Liver (tissue), 9 donors: ENCODE data around the gene SLC25A21. TPM values are rescaled to one million over a fixed set of nuclear protein-coding genes. Genes with fewer than 3 reads are reported as not detected.

Experiments used
- DNase-seq: peaks from one replicate; pipeline ENCODE4 v3.0.0-alpha.2; 2017; ENCODE audit warnings: low spot score
- H3K27ac ChIP-seq, 2 donors: one replicate each; pipeline ENCODE4 v1.7.0; 2013; ENCODE audit warnings: inconsistent platforms in 2 of 2, low read length in 2 of 2, control low read depth in 1 of 2, low read depth in 1 of 2, mild to moderate bottlenecking in 1 of 2
- H3K27me3 ChIP-seq, 4 donors: one replicate each; pipeline versions ENCODE4 v1.6.1 to v1.7.0; 2013; ENCODE audit warnings: low read length in 3 of 4, inconsistent platforms in 1 of 4, mild to moderate bottlenecking in 1 of 4, moderate library complexity in 1 of 4; ENCODE audit not compliant: control insufficient read depth in 4 of 4, insufficient read depth in 4 of 4
- H3K36me3 ChIP-seq, 4 donors: one replicate each; pipeline versions ENCODE4 v1.6.1 to v1.7.0; 2013; ENCODE audit warnings: low read length in 3 of 4, mild to moderate bottlenecking in 3 of 4, low read depth in 1 of 4, moderate library complexity in 1 of 4; ENCODE audit not compliant: control insufficient read depth in 4 of 4, insufficient read depth in 3 of 4
- H3K4me1 ChIP-seq, 4 donors: one replicate each; pipeline versions ENCODE4 v1.6.1 to v1.7.0; 2013; ENCODE audit warnings: low read length in 3 of 4, mild to moderate bottlenecking in 3 of 4, moderate library complexity in 1 of 4; ENCODE audit not compliant: control insufficient read depth in 4 of 4, insufficient read depth in 4 of 4
- H3K4me3 ChIP-seq, 3 donors: one replicate each; pipeline versions ENCODE4 v1.6.1 to v1.7.0; 2013; ENCODE audit warnings: low read length in 3 of 3, control low read depth in 1 of 3, low read depth in 1 of 3, mild to moderate bottlenecking in 1 of 3
- H3K9ac ChIP-seq, 2 donors: one replicate each; pipeline ENCODE4 v1.7.0; 2013; ENCODE audit warnings: low read length in 2 of 2, mild to moderate bottlenecking in 2 of 2, moderate library complexity in 2 of 2, control low read depth in 1 of 2, low read depth in 1 of 2
- H3K9me3 ChIP-seq, 4 donors: one replicate each; pipeline versions ENCODE4 v1.6.1 to v1.7.0; 2013; ENCODE audit warnings: low read length in 3 of 4; ENCODE audit not compliant: control insufficient read depth in 4 of 4
- EGR1 ChIP-seq, 2 donors: IDR thresholded peaks; 2 replicates each; pipeline ENCODE4 v1.6.1; 2016 to 2018; ENCODE audit warnings: antibody characterized with exemption in 2 of 2, low read depth in 2 of 2
- GABPA ChIP-seq, 2 donors: IDR thresholded peaks in 1 of 2; conservative IDR thresholded peaks in 1 of 2; 2 replicates each; pipeline ENCODE4 v1.6.1; 2016; ENCODE audit warnings: antibody characterized with exemption in 2 of 2, mild to moderate bottlenecking in 1 of 2, moderate library complexity in 1 of 2
- HNF4A ChIP-seq, 2 donors: conservative IDR thresholded peaks; 2 replicates each; pipeline ENCODE4 v1.6.1; 2016; ENCODE audit warnings: antibody characterized with exemption in 2 of 2, mild to moderate bottlenecking in 2 of 2
- HNF4G ChIP-seq: IDR thresholded peaks from 2 replicates; pipeline ENCODE4 v1.6.1; 2016; ENCODE audit warnings: antibody characterized with exemption
- JUND ChIP-seq, 2 donors: IDR thresholded peaks; 2 replicates each; pipeline ENCODE4 v1.6.1; 2016; ENCODE audit warnings: antibody characterized with exemption in 2 of 2
- NR2F2 ChIP-seq: IDR thresholded peaks from 2 replicates; pipeline ENCODE4 v1.6.1; 2016; ENCODE audit warnings: antibody characterized with exemption
- RAD21 ChIP-seq, 2 donors: IDR thresholded peaks; 2 replicates each; pipeline ENCODE4 v1.6.1; 2016; ENCODE audit warnings: antibody characterized with exemption in 2 of 2, mild to moderate bottlenecking in 2 of 2
- RXRA ChIP-seq, 2 donors: IDR thresholded peaks; 2 replicates each; pipeline ENCODE4 v1.6.1; 2017 to 2018; ENCODE audit warnings: antibody characterized with exemption in 2 of 2, mild to moderate bottlenecking in 1 of 2
- TAF1 ChIP-seq: conservative IDR thresholded peaks from 2 replicates; pipeline ENCODE4 v1.6.1; 2016; ENCODE audit warnings: antibody characterized with exemption, mild to moderate bottlenecking
- YY1 ChIP-seq: IDR thresholded peaks from 2 replicates; pipeline ENCODE4 v1.6.1; 2016; ENCODE audit warnings: antibody characterized with exemption, mild to moderate bottlenecking
- WGBS: extraction: QIAGEN DNeasy Blood & Tissue Kit; methylation state at CpG from one replicate; pipeline ENCODE4 v1.1.7; 2013; 5-methylcytosine and 5-hydroxymethylcytosine counted together
- polyA plus RNA-seq, 2 donors: library from polyadenylated mRNA; stranded (reverse) in 1 of 2; unstranded in 1 of 2; fragments of 200-250 nt in 1 of 2; fragments of >200 nt in 1 of 2; fragmentation: Nextera tagmentation in 1 of 2; extraction: Ambion mirVana in 1 of 2; gene quantifications; one replicate each; pipeline versions ENCODE4 v1.2.1 to v1.2.3, GENCODE V29; 2013 to 2015
- total RNA-seq, 2 donors: library from RNA; depleted of rRNA; stranded (reverse); fragments of >200 nt; gene quantifications; one replicate each; pipeline ENCODE4 v1.2.3, GENCODE V29; 2014
- TF ChIP-seq, protein P1 (sequence below): IDR thresholded peaks from 2 replicates; pipeline ENCODE4 v1.6.1; 2016; ENCODE audit warnings: antibody characterized with exemption
- TF ChIP-seq, protein P2 (sequence below): IDR thresholded peaks from 2 replicates; pipeline ENCODE4 v1.6.1; 2016; ENCODE audit warnings: antibody characterized with exemption, mild to moderate bottlenecking
- TF ChIP-seq, protein P3 (sequence below): IDR thresholded peaks from 2 replicates; pipeline ENCODE4 v1.6.1; 2016; ENCODE audit warnings: antibody characterized with exemption
- TF ChIP-seq, protein P4 (sequence below): IDR thresholded peaks from 2 replicates; pipeline ENCODE4 v1.6.1; 2016; ENCODE audit warnings: antibody characterized with exemption
- donor health status: healthy.
- donor health status: healthy.
- donor health status: healthy.
- donor health status: healthy.
- donor health status: healthy.

SLC25A21 gene
- total and polyA plus RNA-seq, 4 donors = 0.13 to 24.3 (median 0.23) TPM

DNA sequence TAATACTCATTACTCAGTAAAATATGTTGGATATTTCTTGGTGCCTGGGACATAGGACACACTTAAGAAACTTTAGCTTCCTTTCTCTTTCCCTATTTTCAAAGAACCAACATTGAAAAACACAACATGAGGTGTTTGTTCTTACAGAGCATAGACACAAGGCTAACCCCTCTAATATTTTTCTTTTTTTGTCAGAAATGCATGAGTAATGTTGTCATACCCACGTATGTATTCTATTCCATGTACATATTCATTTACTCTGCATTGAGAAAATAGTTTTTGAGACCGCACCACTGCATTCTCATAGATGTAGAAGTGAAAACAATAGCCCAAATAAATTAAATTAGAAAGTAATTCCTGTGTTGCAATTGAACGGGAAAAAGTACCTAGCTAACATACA is 497.7 kb downstream of the SLC25A21 start:
- H3K4me1 ChIP-seq = no peaks in the 10 kb centered on the region
- no peaks in the 10 kb centered on the region for H3K9me3 ChIP-seq
- H3K9ac ChIP-seq = no peak overlapping the region
- no peak overlapping the region for H3K4me3 ChIP-seq
- peaks cover 0 to 15% (median 0%) of the 10 kb centered on the region in 4 donors for H3K27me3 ChIP-seq
- H3K36me3 ChIP-seq = no peaks in the 10 kb centered on the region
- 76% methylated on average over 3 of the region's 3 CpGs for WGBS
- H3K27ac ChIP-seq = no peak overlapping the region
- TF ChIP-seq NR2F2 = no peak
- TF ChIP-seq TAF1 = no peak
- TF ChIP-seq, protein P1, sequence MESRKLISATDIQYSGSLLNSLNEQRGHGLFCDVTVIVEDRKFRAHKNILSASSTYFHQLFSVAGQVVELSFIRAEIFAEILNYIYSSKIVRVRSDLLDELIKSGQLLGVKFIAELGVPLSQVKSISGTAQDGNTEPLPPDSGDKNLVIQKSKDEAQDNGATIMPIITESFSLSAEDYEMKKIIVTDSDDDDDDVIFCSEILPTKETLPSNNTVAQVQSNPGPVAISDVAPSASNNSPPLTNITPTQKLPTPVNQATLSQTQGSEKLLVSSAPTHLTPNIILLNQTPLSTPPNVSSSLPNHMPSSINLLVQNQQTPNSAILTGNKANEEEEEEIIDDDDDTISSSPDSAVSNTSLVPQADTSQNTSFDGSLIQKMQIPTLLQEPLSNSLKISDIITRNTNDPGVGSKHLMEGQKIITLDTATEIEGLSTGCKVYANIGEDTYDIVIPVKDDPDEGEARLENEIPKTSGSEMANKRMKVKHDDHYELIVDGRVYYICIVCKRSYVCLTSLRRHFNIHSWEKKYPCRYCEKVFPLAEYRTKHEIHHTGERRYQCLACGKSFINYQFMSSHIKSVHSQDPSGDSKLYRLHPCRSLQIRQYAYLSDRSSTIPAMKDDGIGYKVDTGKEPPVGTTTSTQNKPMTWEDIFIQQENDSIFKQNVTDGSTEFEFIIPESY = no peak
- no peak for DNase-seq

DNA sequence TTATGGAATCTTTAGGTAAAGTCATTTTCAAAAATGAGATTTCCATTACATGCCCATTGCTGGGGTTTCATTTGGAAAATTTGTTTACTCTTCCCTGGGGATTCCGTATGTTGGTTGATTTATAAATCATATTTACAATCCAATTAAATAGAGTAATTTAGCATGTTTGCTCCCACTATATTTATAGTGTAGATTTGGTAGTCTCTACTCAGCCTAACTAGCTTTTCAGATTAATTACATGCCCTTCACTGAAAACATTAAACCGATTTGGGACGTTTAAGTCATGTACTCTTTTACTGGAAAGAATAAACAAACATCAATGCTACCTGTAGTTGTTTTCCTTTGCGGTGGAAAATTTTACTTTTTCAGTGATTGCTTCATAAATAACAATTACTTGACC is 500.3 kb downstream of the SLC25A21 start:
- no peaks in the 10 kb centered on the region for H3K9me3 ChIP-seq
- no peaks in the 10 kb centered on the region for H3K36me3 ChIP-seq
- no peak overlapping the region for H3K27ac ChIP-seq
- DNase-seq = no peak
- H3K9ac ChIP-seq = no peak overlapping the region
- no peak overlapping the region for H3K4me3 ChIP-seq
- WGBS = 76% methylated on average over 4 of the region's 4 CpGs
- TF ChIP-seq RXRA (IDR thresholded peaks at IDR 0.05) (no peak), NR2F2 (no peak), RAD21 (IDR thresholded peaks at IDR 0.05) (no peak), JUND (IDR thresholded peaks at IDR 0.05) (no peak), HNF4G (no peak), YY1 (no peak), TAF1 (no peak), GABPA (IDR thresholded peaks at IDR 0.05 in 1 of 2, conservative IDR thresholded peaks at IDR 0.05 in 1 of 2) (no peak), HNF4A (conservative IDR thresholded peaks at IDR 0.05) (no peak), EGR1 (IDR thresholded peaks at IDR 0.05; ENCODE audit: low read depth in 2 of 2) (no peak)
- TF ChIP-seq, protein P2, sequence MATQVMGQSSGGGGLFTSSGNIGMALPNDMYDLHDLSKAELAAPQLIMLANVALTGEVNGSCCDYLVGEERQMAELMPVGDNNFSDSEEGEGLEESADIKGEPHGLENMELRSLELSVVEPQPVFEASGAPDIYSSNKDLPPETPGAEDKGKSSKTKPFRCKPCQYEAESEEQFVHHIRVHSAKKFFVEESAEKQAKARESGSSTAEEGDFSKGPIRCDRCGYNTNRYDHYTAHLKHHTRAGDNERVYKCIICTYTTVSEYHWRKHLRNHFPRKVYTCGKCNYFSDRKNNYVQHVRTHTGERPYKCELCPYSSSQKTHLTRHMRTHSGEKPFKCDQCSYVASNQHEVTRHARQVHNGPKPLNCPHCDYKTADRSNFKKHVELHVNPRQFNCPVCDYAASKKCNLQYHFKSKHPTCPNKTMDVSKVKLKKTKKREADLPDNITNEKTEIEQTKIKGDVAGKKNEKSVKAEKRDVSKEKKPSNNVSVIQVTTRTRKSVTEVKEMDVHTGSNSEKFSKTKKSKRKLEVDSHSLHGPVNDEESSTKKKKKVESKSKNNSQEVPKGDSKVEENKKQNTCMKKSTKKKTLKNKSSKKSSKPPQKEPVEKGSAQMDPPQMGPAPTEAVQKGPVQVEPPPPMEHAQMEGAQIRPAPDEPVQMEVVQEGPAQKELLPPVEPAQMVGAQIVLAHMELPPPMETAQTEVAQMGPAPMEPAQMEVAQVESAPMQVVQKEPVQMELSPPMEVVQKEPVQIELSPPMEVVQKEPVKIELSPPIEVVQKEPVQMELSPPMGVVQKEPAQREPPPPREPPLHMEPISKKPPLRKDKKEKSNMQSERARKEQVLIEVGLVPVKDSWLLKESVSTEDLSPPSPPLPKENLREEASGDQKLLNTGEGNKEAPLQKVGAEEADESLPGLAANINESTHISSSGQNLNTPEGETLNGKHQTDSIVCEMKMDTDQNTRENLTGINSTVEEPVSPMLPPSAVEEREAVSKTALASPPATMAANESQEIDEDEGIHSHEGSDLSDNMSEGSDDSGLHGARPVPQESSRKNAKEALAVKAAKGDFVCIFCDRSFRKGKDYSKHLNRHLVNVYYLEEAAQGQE = no peak
- TF ChIP-seq, protein P1 = no peak
- TF ChIP-seq, protein P3, sequence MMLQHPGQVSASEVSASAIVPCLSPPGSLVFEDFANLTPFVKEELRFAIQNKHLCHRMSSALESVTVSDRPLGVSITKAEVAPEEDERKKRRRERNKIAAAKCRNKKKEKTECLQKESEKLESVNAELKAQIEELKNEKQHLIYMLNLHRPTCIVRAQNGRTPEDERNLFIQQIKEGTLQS = no peak
- TF ChIP-seq, protein P4, sequence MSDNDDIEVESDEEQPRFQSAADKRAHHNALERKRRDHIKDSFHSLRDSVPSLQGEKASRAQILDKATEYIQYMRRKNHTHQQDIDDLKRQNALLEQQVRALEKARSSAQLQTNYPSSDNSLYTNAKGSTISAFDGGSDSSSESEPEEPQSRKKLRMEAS = no peak
- no peaks in the 10 kb centered on the region for H3K4me1 ChIP-seq
- peaks cover 0 to 19% (median 4%) of the 10 kb centered on the region in 4 donors for H3K27me3 ChIP-seq
